HG03469 (cell line): ENCODE data around the gene NUAK2.

Experiments
- ATAC-seq: cut with Tn5 transposase; IDR thresholded peaks from one replicate; pipeline ENCODE4 v1.9.1; 2021; ENCODE audit warnings: mild to moderate bottlenecking, moderate library complexity, moderate number of reproducible peaks; ENCODE audit not compliant: unreplicated experiment

The NUAK2 gene

GRCh38 chr1:205259324-205259832 lies 62.2 kb downstream of the NUAK2 start:
- no peak for ATAC-seq

GRCh38 chr1:205258719-205259118 lies 62.8 kb downstream of the NUAK2 start:
- no peak for ATAC-seq

GRCh38 chr1:205258261-205258691 lies 63.3 kb downstream of the NUAK2 start:
- no peak for ATAC-seq

GRCh38 chr1:205257735-205258134 lies 63.8 kb downstream of the NUAK2 start:
- no peak for ATAC-seq

- no peak for ATAC-seq
Observed at GRCh38 chr1:205256951-205257625, 64.5 kb downstream of the NUAK2 start.

GRCh38 chr1:205255941-205256780 lies 65.4 kb downstream of the NUAK2 start:
- no peak for ATAC-seq
